Activated T-cell treated with anti-CD3 and anti-CD28 coated beads, Interleukin-2, amount 50 U/mL, for 24 hours (primary cell): ENCODE measurements around the gene RGS12.
A peak's percentile ranks its signal among the peaks of the same experiment; 100 is the strongest.

Experiments used
- DNase-seq: peaks from one replicate; pipeline ENCODE4 v3.0.0-alpha.2; 2020
- H3K27ac Mint-ChIP-seq: 2 replicates; pipeline ENCODE4 v1.8.0; 2020; ENCODE audit warnings: mild to moderate bottlenecking, mixed read lengths
- H3K27me3 Mint-ChIP-seq: 2 replicates; pipeline ENCODE4 v1.8.0; 2020; ENCODE audit warnings: mixed read lengths
- H3K36me3 Mint-ChIP-seq: 2 replicates; pipeline ENCODE4 v1.8.0; 2020; ENCODE audit warnings: low read depth, mixed read lengths
- H3K4me1 Mint-ChIP-seq: 2 replicates; pipeline ENCODE4 v1.8.0; 2020; ENCODE audit warnings: low read depth, mixed read lengths
- H3K4me3 Mint-ChIP-seq: 2 replicates; pipeline ENCODE4 v1.8.0; 2020; ENCODE audit warnings: mild to moderate bottlenecking, moderate library complexity, mixed read lengths
- H3K9me3 Mint-ChIP-seq: 2 replicates; pipeline ENCODE4 v1.8.0; 2020; ENCODE audit warnings: mixed read lengths

Gene RGS12

GRCh38 chr4:3251691-3252479 lies 40.9 kb upstream of the RGS12 start:
- no peaks in the 10 kb centered on the region for H3K4me1 Mint-ChIP-seq
- H3K36me3 Mint-ChIP-seq, result peaks cover 6% of the 10 kb centered on the region
- H3K9me3 Mint-ChIP-seq, result no peaks in the 10 kb centered on the region
- DNase-seq, result no peak
- no peaks in the 10 kb centered on the region for H3K27me3 Mint-ChIP-seq
- H3K27ac Mint-ChIP-seq, result no peak overlapping the region
- H3K4me3 Mint-ChIP-seq, result no peak overlapping the region

GRCh38 chr4:3252480-3252828 lies 40.4 kb upstream of the RGS12 start:
- no peak overlapping the region for H3K27ac Mint-ChIP-seq
- no peak overlapping the region for H3K4me3 Mint-ChIP-seq
- no peaks in the 10 kb centered on the region for H3K4me1 Mint-ChIP-seq
- no peaks in the 10 kb centered on the region for H3K27me3 Mint-ChIP-seq
- no peak for DNase-seq
- H3K36me3 Mint-ChIP-seq, result peaks cover 6% of the 10 kb centered on the region
- no peaks in the 10 kb centered on the region for H3K9me3 Mint-ChIP-seq

DNA sequence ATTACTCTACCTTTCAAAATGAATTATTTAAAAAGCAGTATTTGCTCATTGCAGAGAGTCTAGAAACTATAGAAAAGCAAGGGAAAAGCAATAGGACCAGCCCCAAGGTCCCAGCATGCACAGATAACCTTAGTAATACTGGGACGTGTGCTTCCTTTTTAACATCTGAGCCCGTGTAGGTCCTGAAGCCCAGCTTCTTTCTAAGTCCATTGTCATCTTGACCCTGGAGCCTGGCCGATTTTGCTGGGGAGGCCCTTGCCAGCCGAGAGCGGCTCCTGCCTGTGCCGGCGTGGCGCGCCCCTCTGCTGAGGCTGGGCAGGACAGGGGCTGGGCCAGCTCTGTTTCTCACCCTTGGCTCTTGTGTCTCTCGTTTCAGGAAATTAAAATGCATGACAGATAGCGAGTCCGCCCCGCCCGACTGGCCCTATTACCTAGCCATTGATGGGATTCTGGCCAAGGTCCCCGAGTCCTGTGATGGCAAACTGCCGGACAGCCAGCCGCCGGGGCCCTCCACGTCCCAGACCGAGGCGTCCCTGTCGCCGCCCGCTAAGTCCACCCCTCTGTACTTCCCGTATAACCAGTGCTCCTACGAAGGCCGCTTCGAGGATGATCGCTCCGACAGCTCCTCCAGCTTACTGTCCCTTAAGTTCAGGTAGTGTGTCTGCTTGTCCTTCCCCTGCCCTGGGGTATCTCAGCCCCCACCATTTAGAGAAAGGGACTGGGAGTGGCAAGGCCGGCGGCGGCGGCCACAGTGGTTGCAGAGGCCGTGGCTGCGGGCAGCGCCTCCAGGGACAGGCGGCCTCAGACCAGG lies 39.8 kb upstream of the RGS12 start:
- Mint-ChIP-seq H3K4me1 (no peaks in the 10 kb centered on the region), H3K4me3 (no peak overlapping the region), H3K36me3 (peaks cover 6% of the 10 kb centered on the region)

DNA sequence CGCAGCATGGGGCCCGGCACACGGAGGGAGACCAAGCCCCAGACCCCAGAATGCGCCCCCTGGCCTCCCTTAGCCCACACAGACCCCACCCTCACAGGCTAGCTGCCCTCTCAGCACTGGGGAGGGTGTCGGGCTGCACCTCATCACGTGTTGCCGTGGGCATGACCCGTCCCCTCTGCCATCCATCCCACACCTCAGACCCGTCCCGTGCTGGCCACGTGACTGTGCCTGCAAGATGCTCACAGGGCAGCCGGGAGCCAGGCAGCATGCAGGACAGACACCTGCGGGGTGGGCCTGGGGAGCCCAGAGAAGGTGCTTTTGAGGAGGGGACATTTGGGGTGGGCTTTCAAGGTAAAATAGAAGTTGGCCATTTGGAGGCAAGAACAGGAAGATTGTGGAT lies 39.0 kb upstream of the RGS12 start:
- peaks cover 6% of the 10 kb centered on the region for H3K36me3 Mint-ChIP-seq
- no peak overlapping the region for H3K27ac Mint-ChIP-seq
- H3K4me1 Mint-ChIP-seq, result no peaks in the 10 kb centered on the region
- no peak overlapping the region for H3K4me3 Mint-ChIP-seq
- DNase-seq, result no peak
- H3K9me3 Mint-ChIP-seq, result no peaks in the 10 kb centered on the region
- no peaks in the 10 kb centered on the region for H3K27me3 Mint-ChIP-seq

More for the DNA sequence above, 39.8 kb upstream of the RGS12 start:
- Mint-ChIP-seq H3K9me3 (no peaks in the 10 kb centered on the region), H3K27ac (no peak overlapping the region), H3K27me3 (no peaks in the 10 kb centered on the region)
- no peak for DNase-seq

DNA sequence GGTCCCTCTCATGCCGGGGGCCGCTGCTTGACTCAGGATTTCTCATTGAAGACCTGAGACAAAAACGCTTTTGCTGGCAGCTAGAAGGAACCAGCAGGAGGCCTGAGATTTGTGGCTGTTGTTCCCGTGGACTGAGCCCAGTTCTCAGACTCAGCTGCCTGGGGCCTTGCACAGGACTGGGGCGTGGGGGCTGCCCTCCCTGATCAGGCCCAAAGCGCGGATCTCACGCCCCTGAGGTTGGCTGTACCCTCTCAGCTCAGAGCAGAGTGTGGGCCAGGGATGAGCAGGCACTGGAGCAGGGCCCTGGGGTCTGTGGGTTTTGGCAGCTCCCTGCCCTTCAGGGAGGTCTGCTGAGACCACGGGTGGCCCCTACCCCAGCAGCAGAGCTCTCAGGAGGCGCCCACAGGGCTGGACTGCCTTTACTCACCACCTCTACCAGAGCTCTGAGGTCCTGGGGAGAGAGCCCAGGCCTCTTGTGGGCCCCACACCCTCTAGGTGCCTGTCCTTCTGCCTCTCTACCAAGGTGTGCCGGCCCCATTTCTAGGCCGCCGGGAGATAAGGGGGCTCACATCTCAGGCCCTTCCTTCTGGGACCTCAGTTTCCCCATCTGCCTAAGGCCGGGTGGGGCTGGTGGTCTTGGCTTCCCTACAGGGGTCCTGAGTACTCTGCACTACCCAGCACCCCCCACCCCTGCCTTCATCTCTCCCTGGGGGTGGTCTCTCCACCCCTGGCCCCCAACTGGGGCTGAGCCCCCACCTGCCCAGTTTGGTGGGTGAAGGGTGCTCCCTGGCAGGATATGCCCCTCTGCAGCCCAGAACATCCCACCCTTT lies 38.3 kb upstream of the RGS12 start:
- Mint-ChIP-seq H3K4me1 (no peaks in the 10 kb centered on the region), H3K27ac (no peak overlapping the region), H3K36me3 (peaks cover 6% of the 10 kb centered on the region), H3K4me3 (no peak overlapping the region), H3K9me3 (no peaks in the 10 kb centered on the region), H3K27me3 (no peaks in the 10 kb centered on the region)
- no peak for DNase-seq

GRCh38 chr4:3255611-3256186 lies 37.1 kb upstream of the RGS12 start:
- Mint-ChIP-seq H3K36me3 (peaks cover 6% of the 10 kb centered on the region), H3K27me3 (no peaks in the 10 kb centered on the region), H3K27ac (no peak overlapping the region), H3K4me3 (no peak overlapping the region), H3K9me3 (no peaks in the 10 kb centered on the region), H3K4me1 (no peaks in the 10 kb centered on the region)
- no peak for DNase-seq

- Mint-ChIP-seq H3K4me3 (no peak overlapping the region), H3K9me3 (no peaks in the 10 kb centered on the region), H3K4me1 (no peaks in the 10 kb centered on the region)
Measured at GRCh38 chr4:3256230-3257102, 36.4 kb upstream of the RGS12 start.

GRCh38 chr4:3257103-3257555 lies 35.7 kb upstream of the RGS12 start:
- peak; percentile 2 for DNase-seq
- H3K4me1 Mint-ChIP-seq, result no peaks in the 10 kb centered on the region
- no peak overlapping the region for H3K27ac Mint-ChIP-seq
- H3K27me3 Mint-ChIP-seq, result no peaks in the 10 kb centered on the region
- no peaks in the 10 kb centered on the region for H3K9me3 Mint-ChIP-seq
- H3K4me3 Mint-ChIP-seq, result no peak overlapping the region
- peaks cover 6% of the 10 kb centered on the region for H3K36me3 Mint-ChIP-seq

More at GRCh38 chr4:3256230-3257102, 36.4 kb upstream of the RGS12 start:
- Mint-ChIP-seq H3K36me3 (peaks cover 6% of the 10 kb centered on the region), H3K27ac (no peak overlapping the region), H3K27me3 (no peaks in the 10 kb centered on the region)
- peak; percentile 14 for DNase-seq

GRCh38 chr4:3257556-3258482 lies 35.0 kb upstream of the RGS12 start:
- Mint-ChIP-seq H3K9me3 (no peaks in the 10 kb centered on the region), H3K27me3 (no peaks in the 10 kb centered on the region), H3K36me3 (peaks cover 6% of the 10 kb centered on the region), H3K4me3 (no peak overlapping the region), H3K4me1 (no peaks in the 10 kb centered on the region), H3K27ac (no peak overlapping the region)
- DNase-seq, result peak; percentile 25

DNA sequence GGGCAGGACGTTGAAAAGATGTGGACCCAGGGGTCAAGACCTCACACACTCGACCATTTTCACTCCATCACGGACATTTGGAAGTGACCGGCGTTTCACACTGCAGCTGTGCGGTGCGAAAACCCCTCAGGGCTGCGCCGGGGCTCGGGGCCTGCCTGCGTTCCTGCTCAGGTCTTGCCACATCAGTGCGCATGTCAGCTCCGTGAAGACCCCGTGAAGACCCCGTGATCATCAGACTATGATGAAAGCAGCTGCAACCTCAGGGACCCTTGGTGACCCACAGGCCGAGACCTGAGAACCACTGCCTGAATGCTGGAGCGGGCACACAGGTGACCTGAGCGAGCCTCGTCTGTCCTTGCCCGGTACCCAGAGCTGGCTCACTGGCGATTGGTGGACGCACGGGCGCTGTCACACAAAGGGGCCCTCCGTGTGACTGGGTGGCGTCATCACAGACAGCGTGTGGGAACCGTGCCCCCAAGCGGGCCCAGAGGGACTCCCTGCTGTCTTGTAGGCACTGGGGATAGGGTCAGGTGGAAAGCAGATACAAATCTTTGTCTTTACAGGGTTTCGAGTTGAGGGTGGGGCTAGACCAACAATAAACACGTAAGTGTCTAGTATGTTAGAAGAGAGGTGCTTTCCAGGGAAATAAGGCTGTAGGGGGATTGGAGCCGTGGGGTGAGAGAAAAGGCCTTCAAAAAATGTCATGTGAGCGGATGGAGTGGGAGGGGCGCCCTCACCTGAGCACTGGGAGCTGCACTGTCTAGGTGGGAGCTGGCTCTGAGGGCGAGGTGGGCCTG lies 31.2 kb upstream of the RGS12 start:
- no peaks in the 10 kb centered on the region for H3K27me3 Mint-ChIP-seq
- H3K4me3 Mint-ChIP-seq, result no peak overlapping the region
- H3K9me3 Mint-ChIP-seq, result no peaks in the 10 kb centered on the region
- no peaks in the 10 kb centered on the region for H3K4me1 Mint-ChIP-seq
- DNase-seq, result no peak
- H3K36me3 Mint-ChIP-seq, result no peaks in the 10 kb centered on the region
- H3K27ac Mint-ChIP-seq, result no peak overlapping the region

GRCh38 chr4:3262208-3263052 lies 30.4 kb upstream of the RGS12 start:
- Mint-ChIP-seq H3K27ac (no peak overlapping the region), H3K4me1 (no peaks in the 10 kb centered on the region), H3K9me3 (no peaks in the 10 kb centered on the region), H3K36me3 (no peaks in the 10 kb centered on the region), H3K4me3 (no peak overlapping the region), H3K27me3 (no peaks in the 10 kb centered on the region)
- peak; percentile 20 for DNase-seq
